ENCODE data around the gene PTX4. TPM values are rescaled to one million over a fixed set of nuclear protein-coding genes. Genes with fewer than 3 reads are reported as not detected.

The PTX4 gene
- total RNA-seq, 2 donors from 2014 or later: 0.78 TPM; not detected in 1

GRCh38 chr16:1523581-1524245, 35.0 kb upstream of the PTX4 start:
- no peaks in the 10 kb centered on the region for H3K27me3 ChIP-seq (replicated peaks; ENCODE audit: insufficient read depth)

GRCh38 chr16:1520461-1520860, 31.7 kb upstream of the PTX4 start:
- no peaks in the 10 kb centered on the region for H3K4me1 ChIP-seq (ENCODE audit: control insufficient read depth in 1 of 2, low read depth in 2 of 2)
- no peak overlapping the region for H3K4me3 ChIP-seq
- no peaks in the 10 kb centered on the region for H3K27me3 ChIP-seq (replicated peaks; ENCODE audit: insufficient read depth)
- H3K27ac ChIP-seq: no peak overlapping the region
- H3K9me3 ChIP-seq: no peaks in the 10 kb centered on the region
- peaks cover 18% of the 10 kb centered on the region for H3K36me3 ChIP-seq
- TF ChIP-seq, protein P1, sequence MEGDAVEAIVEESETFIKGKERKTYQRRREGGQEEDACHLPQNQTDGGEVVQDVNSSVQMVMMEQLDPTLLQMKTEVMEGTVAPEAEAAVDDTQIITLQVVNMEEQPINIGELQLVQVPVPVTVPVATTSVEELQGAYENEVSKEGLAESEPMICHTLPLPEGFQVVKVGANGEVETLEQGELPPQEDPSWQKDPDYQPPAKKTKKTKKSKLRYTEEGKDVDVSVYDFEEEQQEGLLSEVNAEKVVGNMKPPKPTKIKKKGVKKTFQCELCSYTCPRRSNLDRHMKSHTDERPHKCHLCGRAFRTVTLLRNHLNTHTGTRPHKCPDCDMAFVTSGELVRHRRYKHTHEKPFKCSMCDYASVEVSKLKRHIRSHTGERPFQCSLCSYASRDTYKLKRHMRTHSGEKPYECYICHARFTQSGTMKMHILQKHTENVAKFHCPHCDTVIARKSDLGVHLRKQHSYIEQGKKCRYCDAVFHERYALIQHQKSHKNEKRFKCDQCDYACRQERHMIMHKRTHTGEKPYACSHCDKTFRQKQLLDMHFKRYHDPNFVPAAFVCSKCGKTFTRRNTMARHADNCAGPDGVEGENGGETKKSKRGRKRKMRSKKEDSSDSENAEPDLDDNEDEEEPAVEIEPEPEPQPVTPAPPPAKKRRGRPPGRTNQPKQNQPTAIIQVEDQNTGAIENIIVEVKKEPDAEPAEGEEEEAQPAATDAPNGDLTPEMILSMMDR (IDR thresholded peaks at IDR 0.05): no peak
- DNase-seq (ENCODE audit: low spot score): no peak
- ATAC-seq (ENCODE audit: insufficient number of reproducible peaks, low FRiP score, low read depth): no peak

More at GRCh38 chr16:1523581-1524245, 35.0 kb upstream of the PTX4 start:
- no peak overlapping the region for H3K4me3 ChIP-seq
- no peak overlapping the region for H3K27ac ChIP-seq
- DNase-seq (ENCODE audit: low spot score) (no peak), ATAC-seq (ENCODE audit: insufficient number of reproducible peaks, low FRiP score, low read depth) (no peak)
- no peaks in the 10 kb centered on the region for H3K4me1 ChIP-seq (ENCODE audit: control insufficient read depth in 1 of 2, low read depth in 2 of 2)
- TF ChIP-seq, protein P1 (IDR thresholded peaks at IDR 0.05): no peak
- H3K36me3 ChIP-seq: peaks cover 9% of the 10 kb centered on the region
- no peaks in the 10 kb centered on the region for H3K9me3 ChIP-seq

DNA sequence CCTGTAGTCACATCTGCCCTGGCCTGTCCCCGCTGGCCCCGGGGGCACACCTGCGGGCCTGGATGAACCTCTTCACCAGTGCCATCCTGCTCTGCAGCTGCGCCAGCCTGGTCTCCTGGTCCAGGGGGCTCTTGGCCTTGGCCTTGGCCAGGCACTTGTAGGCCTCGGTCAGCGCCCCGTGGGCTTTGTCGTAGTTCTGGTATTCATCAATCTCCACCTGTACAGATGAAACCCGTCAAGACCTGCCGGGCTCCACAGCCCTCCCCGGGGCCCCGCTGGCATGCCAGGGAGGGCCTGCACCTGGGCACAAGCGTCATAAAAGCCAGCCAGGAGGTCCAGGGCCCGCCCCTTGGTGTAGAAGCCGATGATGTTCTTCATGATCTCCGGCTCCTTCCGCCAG, 31.1 kb upstream of the PTX4 start:
- Histone ChIP-seq H3K4me3 (no peak overlapping the region), H3K4me1 (ENCODE audit: control insufficient read depth in 1 of 2, low read depth in 2 of 2) (no peaks in the 10 kb centered on the region), H3K27me3 (replicated peaks; ENCODE audit: insufficient read depth) (no peaks in the 10 kb centered on the region), H3K27ac (no peak overlapping the region), H3K9me3 (no peaks in the 10 kb centered on the region), H3K36me3 (peaks cover 18% of the 10 kb centered on the region)
- no peak for DNase-seq (ENCODE audit: low spot score)
- TF ChIP-seq, protein P1 (IDR thresholded peaks at IDR 0.05): no peak
- ATAC-seq (ENCODE audit: insufficient number of reproducible peaks, low FRiP score, low read depth): no peak

DNA sequence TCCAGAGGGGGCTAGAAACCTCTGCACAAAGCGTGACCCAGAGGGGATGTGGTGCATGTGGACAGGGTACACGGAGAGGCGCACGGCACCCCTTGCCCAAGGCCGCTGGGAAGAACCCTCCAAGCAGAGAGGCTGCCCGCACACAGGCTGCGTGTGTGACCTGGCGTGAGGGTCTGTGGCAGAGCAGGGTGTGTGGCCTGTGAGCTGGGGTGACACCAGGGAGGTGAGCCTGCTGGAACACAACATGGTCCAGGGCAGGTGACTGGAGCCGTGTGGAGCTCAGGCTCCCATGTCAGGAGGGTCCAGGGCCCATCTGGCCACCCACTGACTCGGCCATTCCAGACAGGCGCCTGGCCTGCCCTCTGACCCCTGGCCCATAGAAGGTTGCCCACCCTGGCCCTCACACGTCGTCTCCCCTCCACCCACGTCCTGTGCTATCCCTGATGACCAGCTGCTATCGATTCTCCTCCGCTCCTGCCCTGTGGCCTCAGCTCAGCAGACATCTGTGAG, 29.9 kb upstream of the PTX4 start:
- Histone ChIP-seq H3K27me3 (replicated peaks; ENCODE audit: insufficient read depth) (no peaks in the 10 kb centered on the region), H3K4me1 (ENCODE audit: control insufficient read depth in 1 of 2, low read depth in 2 of 2) (no peaks in the 10 kb centered on the region), H3K36me3 (peaks cover 18% of the 10 kb centered on the region), H3K27ac (no peak overlapping the region), H3K4me3 (no peak overlapping the region), H3K9me3 (peaks cover 3% of the 10 kb centered on the region)
- TF ChIP-seq, protein P1 (IDR thresholded peaks at IDR 0.05): no peak
- ATAC-seq (ENCODE audit: insufficient number of reproducible peaks, low FRiP score, low read depth) (no peak), DNase-seq (ENCODE audit: low spot score) (no peak)

GRCh38 chr16:1514507-1514906, 25.8 kb upstream of the PTX4 start:
- ATAC-seq (ENCODE audit: insufficient number of reproducible peaks, low FRiP score, low read depth) (no peak), DNase-seq (ENCODE audit: low spot score) (no peak)
- Histone ChIP-seq H3K9me3 (peaks cover 3% of the 10 kb centered on the region), H3K27ac (no peak overlapping the region), H3K4me3 (no peak overlapping the region), H3K4me1 (ENCODE audit: control insufficient read depth in 1 of 2, low read depth in 2 of 2) (peaks cover 10 to 15% of the 10 kb centered on the region in 2 donors), H3K27me3 (replicated peaks; ENCODE audit: insufficient read depth) (no peaks in the 10 kb centered on the region), H3K36me3 (peaks cover 8% of the 10 kb centered on the region)
- TF ChIP-seq, protein P1 (IDR thresholded peaks at IDR 0.05): no peak
